ENCODE results near the gene SYNGR2.
A peak's percentile ranks its signal among the peaks of the same experiment; 100 is the strongest.
"Not testable (repeated sequence)": the region's sequence is repeated elsewhere in the genome, so short reads cannot be mapped to it uniquely, and the experiment has no call there.

SYNGR2 gene

GRCh38 chr17:78159575-78160158 is 8.7 kb upstream of the SYNGR2 start:
- TF ChIP-seq JUND (IDR thresholded peaks at IDR 0.05; ENCODE audit: low read depth), result no peak
- DNase-seq (ENCODE audit: low read depth in 1 of 2, low spot score in 1 of 2), result no peak
- in situ Hi-C loops (cut with HindIII; ENCODE audit: low pct_unique_long_range_greater_than_20kb, low sequenced_read_pairs), result no loop called here

GRCh38 chr17:78163881-78164747 is 4.3 kb upstream of the SYNGR2 start:
- DNase-seq (ENCODE audit: low read depth in 1 of 2, low spot score in 1 of 2), result no peak
- in situ Hi-C loops (cut with HindIII; ENCODE audit: low pct_unique_long_range_greater_than_20kb, low sequenced_read_pairs), result no loop called here
- no peak for TF ChIP-seq JUND (IDR thresholded peaks at IDR 0.05; ENCODE audit: low read depth)

- DNase-seq (ENCODE audit: low read depth in 1 of 2, low spot score in 1 of 2), result no peak
- in situ Hi-C loops (cut with HindIII; ENCODE audit: low pct_unique_long_range_greater_than_20kb, low sequenced_read_pairs), result no loop called here
- TF ChIP-seq JUND (IDR thresholded peaks at IDR 0.05; ENCODE audit: low read depth), result no peak
These were observed 3.4 kb upstream of the SYNGR2 start for GRCh38 chr17:78164748-78165607.

GRCh38 chr17:78166416-78166815 is 2.0 kb upstream of the SYNGR2 start:
- no peak for DNase-seq (ENCODE audit: low read depth in 1 of 2, low spot score in 1 of 2)
- in situ Hi-C loops (cut with HindIII; ENCODE audit: low pct_unique_long_range_greater_than_20kb, low sequenced_read_pairs), result no loop called here
- no peak for TF ChIP-seq JUND (IDR thresholded peaks at IDR 0.05; ENCODE audit: low read depth)

- TF ChIP-seq JUND (IDR thresholded peaks at IDR 0.05; ENCODE audit: low read depth), result no peak
- DNase-seq (ENCODE audit: low read depth in 1 of 2, low spot score in 1 of 2), result peak; percentile 95 to 96
- in situ Hi-C loops (cut with HindIII; ENCODE audit: low pct_unique_long_range_greater_than_20kb, low sequenced_read_pairs), result no loop called here
These were observed 767 bp downstream of the SYNGR2 start for GRCh38 chr17:78168903-78169793.

GRCh38 chr17:78170692-78171590 is 2.6 kb downstream of the SYNGR2 start:
- no peak for TF ChIP-seq JUND (IDR thresholded peaks at IDR 0.05; ENCODE audit: low read depth)
- DNase-seq (ENCODE audit: low read depth in 1 of 2, low spot score in 1 of 2), result no peak
- in situ Hi-C loops (cut with HindIII; ENCODE audit: low pct_unique_long_range_greater_than_20kb, low sequenced_read_pairs), result no loop called here

DNA sequence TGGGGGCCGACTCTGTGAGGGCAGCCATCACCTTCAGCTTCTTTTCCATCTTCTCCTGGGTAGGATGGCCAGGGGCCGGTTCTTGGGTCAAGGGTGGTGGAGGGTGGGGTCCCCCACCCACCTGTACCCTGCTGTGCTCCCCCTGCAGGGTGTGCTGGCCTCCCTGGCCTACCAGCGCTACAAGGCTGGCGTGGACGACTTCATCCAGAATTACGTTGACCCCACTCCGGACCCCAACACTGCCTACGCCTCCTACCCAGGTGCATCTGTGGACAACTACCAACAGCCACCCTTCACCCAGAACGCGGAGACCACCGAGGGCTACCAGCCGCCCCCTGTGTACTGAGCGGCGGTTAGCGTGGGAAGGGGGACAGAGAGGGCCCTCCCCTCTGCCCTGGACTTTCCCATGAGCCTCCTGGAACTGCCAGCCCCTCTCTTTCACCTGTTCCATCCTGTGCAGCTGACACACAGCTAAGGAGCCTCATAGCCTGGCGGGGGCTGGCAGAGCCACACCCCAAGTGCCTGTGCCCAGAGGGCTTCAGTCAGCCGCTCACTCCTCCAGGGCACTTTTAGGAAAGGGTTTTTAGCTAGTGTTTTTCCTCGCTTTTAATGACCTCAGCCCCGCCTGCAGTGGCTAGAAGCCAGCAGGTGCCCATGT is 3.3 kb downstream of the SYNGR2 start:
- DNase-seq (ENCODE audit: low read depth in 1 of 2, low spot score in 1 of 2); in situ Hi-C loops (cut with HindIII; ENCODE audit: low pct_unique_long_range_greater_than_20kb, low sequenced_read_pairs): not testable (repeated sequence)

DNA sequence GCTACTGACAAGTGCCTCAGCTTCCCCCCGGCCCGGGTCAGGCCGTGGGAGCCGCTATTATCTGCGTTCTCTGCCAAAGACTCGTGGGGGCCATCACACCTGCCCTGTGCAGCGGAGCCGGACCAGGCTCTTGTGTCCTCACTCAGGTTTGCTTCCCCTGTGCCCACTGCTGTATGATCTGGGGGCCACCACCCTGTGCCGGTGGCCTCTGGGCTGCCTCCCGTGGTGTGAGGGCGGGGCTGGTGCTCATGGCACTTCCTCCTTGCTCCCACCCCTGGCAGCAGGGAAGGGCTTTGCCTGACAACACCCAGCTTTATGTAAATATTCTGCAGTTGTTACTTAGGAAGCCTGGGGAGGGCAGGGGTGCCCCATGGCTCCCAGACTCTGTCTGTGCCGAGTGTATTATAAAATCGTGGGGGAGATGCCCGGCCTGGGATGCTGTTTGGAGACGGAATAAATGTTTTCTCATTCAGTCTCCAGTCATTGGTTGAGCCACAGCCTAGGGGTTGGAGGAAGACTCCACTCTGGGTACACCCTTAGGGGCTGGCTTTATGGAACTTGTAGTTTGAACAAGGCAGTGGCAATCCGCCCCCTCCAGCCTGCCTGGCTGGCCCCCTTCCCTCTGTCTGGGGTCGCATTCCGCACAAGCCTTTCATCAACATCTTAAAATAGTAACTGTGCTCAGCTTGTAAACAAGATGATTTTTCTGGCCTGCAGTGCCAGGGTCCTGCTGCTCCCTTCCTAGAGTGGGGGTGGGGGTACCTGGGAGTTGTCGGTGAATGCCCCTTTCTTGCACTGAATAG is 4.1 kb downstream of the SYNGR2 start:
- in situ Hi-C loops (cut with HindIII; ENCODE audit: low pct_unique_long_range_greater_than_20kb, low sequenced_read_pairs), result no loop called here
- TF ChIP-seq JUND (IDR thresholded peaks at IDR 0.05; ENCODE audit: low read depth), result no peak
- DNase-seq (ENCODE audit: low read depth in 1 of 2, low spot score in 1 of 2), result peak in 1 of 2 experiments; percentile 36

- peak in 1 of 2 experiments; percentile 34 for DNase-seq (ENCODE audit: low read depth in 1 of 2, low spot score in 1 of 2)
- in situ Hi-C loops (cut with HindIII; ENCODE audit: low pct_unique_long_range_greater_than_20kb, low sequenced_read_pairs), result no loop called here
- no peak for TF ChIP-seq JUND (IDR thresholded peaks at IDR 0.05; ENCODE audit: low read depth)
These were observed 4.8 kb downstream of the SYNGR2 start for GRCh38 chr17:78173097-78173715.

Measured in T47D (cell line).